Measurements from ENCODE around the gene MFGE8. TPM values are rescaled to one million over a fixed set of nuclear protein-coding genes. Genes with fewer than 3 reads are reported as not detected.

Gene MFGE8
- total RNA-seq, 1 experiment from 2014 or later: not detected

GRCh38 chr15:88912500-88912921 is 668 bp downstream of the MFGE8 start:
- Histone ChIP-seq H3K9me2 (replicated peaks; ENCODE audit: insufficient read depth, low read length) (no peaks in the 10 kb centered on the region), H3K27ac (ENCODE audit: low read length) (no peak overlapping the region), H3K4me2 (ENCODE audit: low read depth, low read length, poor library complexity, severe bottlenecking) (peak overlapping the region; percentile 85), H3K9ac (ENCODE audit: low read length) (peak overlapping the region; percentile 51; the same call in 1 of the 2 replicates), H3K4me3 (ENCODE audit: low read length) (peak overlapping the region; percentile 69), H3K9me3 (ENCODE audit: low read length) (no peaks in the 10 kb centered on the region), H4K20me1 (ENCODE audit: insufficient read depth, low read depth, low read length) (no peaks in the 10 kb centered on the region), H3K79me2 (ENCODE audit: low read length) (no peaks in the 10 kb centered on the region), H2AFZ (ENCODE audit: low read length) (peak overlapping the region; percentile 89; the same call in 1 of the 2 replicates), H3K27me3 (ENCODE audit: low read length) (no peaks in the 10 kb centered on the region), H3K36me3 (ENCODE audit: insufficient read depth, low read length) (no peaks in the 10 kb centered on the region), H3K4me1 (ENCODE audit: low read length) (peaks cover 13% of the 10 kb centered on the region)
- no peak for DNase-seq

- Histone ChIP-seq H3K27me3 (ENCODE audit: low read length) (no peaks in the 10 kb centered on the region), H2AFZ (ENCODE audit: low read length) (no peak overlapping the region), H3K9me3 (ENCODE audit: low read length) (no peaks in the 10 kb centered on the region), H3K27ac (ENCODE audit: low read length) (no peak overlapping the region), H3K9ac (ENCODE audit: low read length) (no peak overlapping the region), H3K36me3 (ENCODE audit: insufficient read depth, low read length) (no peaks in the 10 kb centered on the region), H4K20me1 (ENCODE audit: insufficient read depth, low read depth, low read length) (no peaks in the 10 kb centered on the region), H3K4me3 (ENCODE audit: low read length) (no peak overlapping the region), H3K79me2 (ENCODE audit: low read length) (no peaks in the 10 kb centered on the region), H3K9me2 (replicated peaks; ENCODE audit: insufficient read depth, low read length) (no peaks in the 10 kb centered on the region), H3K4me2 (ENCODE audit: low read depth, low read length, poor library complexity, severe bottlenecking) (no peak overlapping the region), H3K4me1 (ENCODE audit: low read length) (peaks cover 13% of the 10 kb centered on the region)
- DNase-seq: no peak
Observed at GRCh38 chr15:88911766-88912118, 1.4 kb downstream of the MFGE8 start.

- Histone ChIP-seq H3K9me3 (ENCODE audit: low read length) (no peaks in the 10 kb centered on the region), H4K20me1 (ENCODE audit: insufficient read depth, low read depth, low read length) (no peaks in the 10 kb centered on the region), H3K9ac (ENCODE audit: low read length) (no peak overlapping the region), H3K27ac (ENCODE audit: low read length) (no peak overlapping the region), H3K4me2 (ENCODE audit: low read depth, low read length, poor library complexity, severe bottlenecking) (no peak overlapping the region), H3K9me2 (replicated peaks; ENCODE audit: insufficient read depth, low read length) (no peaks in the 10 kb centered on the region), H3K27me3 (ENCODE audit: low read length) (no peaks in the 10 kb centered on the region), H3K4me3 (ENCODE audit: low read length) (no peak overlapping the region), H3K79me2 (ENCODE audit: low read length) (no peaks in the 10 kb centered on the region), H3K4me1 (ENCODE audit: low read length) (peaks cover 13% of the 10 kb centered on the region), H2AFZ (ENCODE audit: low read length) (no peak overlapping the region), H3K36me3 (ENCODE audit: insufficient read depth, low read length) (no peaks in the 10 kb centered on the region)
- DNase-seq: no peak
Observed at GRCh38 chr15:88909956-88910831, 3.0 kb downstream of the MFGE8 start.

- H3K27ac ChIP-seq (ENCODE audit: low read length): no peak overlapping the region
- peaks cover 13% of the 10 kb centered on the region for H3K4me1 ChIP-seq (ENCODE audit: low read length)
- no peaks in the 10 kb centered on the region for H4K20me1 ChIP-seq (ENCODE audit: insufficient read depth, low read depth, low read length)
- H3K9me3 ChIP-seq (ENCODE audit: low read length): no peaks in the 10 kb centered on the region
- H3K4me3 ChIP-seq (ENCODE audit: low read length): no peak overlapping the region
- no peaks in the 10 kb centered on the region for H3K27me3 ChIP-seq (ENCODE audit: low read length)
- no peak overlapping the region for H2AFZ ChIP-seq (ENCODE audit: low read length)
- H3K9ac ChIP-seq (ENCODE audit: low read length): no peak overlapping the region
- H3K79me2 ChIP-seq (ENCODE audit: low read length): no peaks in the 10 kb centered on the region
- DNase-seq: no peak
- H3K4me2 ChIP-seq (ENCODE audit: low read depth, low read length, poor library complexity, severe bottlenecking): no peak overlapping the region
- no peaks in the 10 kb centered on the region for H3K9me2 ChIP-seq (replicated peaks; ENCODE audit: insufficient read depth, low read length)
- no peaks in the 10 kb centered on the region for H3K36me3 ChIP-seq (ENCODE audit: insufficient read depth, low read length)
Observed at GRCh38 chr15:88908697-88909621, 4.2 kb downstream of the MFGE8 start.

GRCh38 chr15:88908123-88908522 is 5.1 kb downstream of the MFGE8 start:
- no peaks in the 10 kb centered on the region for H3K27me3 ChIP-seq (ENCODE audit: low read length)
- H3K4me3 ChIP-seq (ENCODE audit: low read length): no peak overlapping the region
- no peak overlapping the region for H3K9ac ChIP-seq (ENCODE audit: low read length)
- no peaks in the 10 kb centered on the region for H3K36me3 ChIP-seq (ENCODE audit: insufficient read depth, low read length)
- H3K79me2 ChIP-seq (ENCODE audit: low read length): no peaks in the 10 kb centered on the region
- H2AFZ ChIP-seq (ENCODE audit: low read length): no peak overlapping the region
- peaks cover 6% of the 10 kb centered on the region for H3K4me1 ChIP-seq (ENCODE audit: low read length)
- no peaks in the 10 kb centered on the region for H4K20me1 ChIP-seq (ENCODE audit: insufficient read depth, low read depth, low read length)
- no peaks in the 10 kb centered on the region for H3K9me3 ChIP-seq (ENCODE audit: low read length)
- no peaks in the 10 kb centered on the region for H3K9me2 ChIP-seq (replicated peaks; ENCODE audit: insufficient read depth, low read length)
- DNase-seq: no peak
- H3K4me2 ChIP-seq (ENCODE audit: low read depth, low read length, poor library complexity, severe bottlenecking): no peak overlapping the region
- no peak overlapping the region for H3K27ac ChIP-seq (ENCODE audit: low read length)

GRCh38 chr15:88907111-88907510 is 6.1 kb downstream of the MFGE8 start:
- Histone ChIP-seq H2AFZ (ENCODE audit: low read length) (no peak overlapping the region), H3K9me3 (ENCODE audit: low read length) (no peaks in the 10 kb centered on the region), H3K9me2 (replicated peaks; ENCODE audit: insufficient read depth, low read length) (no peaks in the 10 kb centered on the region), H3K4me1 (ENCODE audit: low read length) (no peaks in the 10 kb centered on the region), H3K36me3 (ENCODE audit: insufficient read depth, low read length) (no peaks in the 10 kb centered on the region), H3K4me2 (ENCODE audit: low read depth, low read length, poor library complexity, severe bottlenecking) (no peak overlapping the region), H4K20me1 (ENCODE audit: insufficient read depth, low read depth, low read length) (no peaks in the 10 kb centered on the region), H3K4me3 (ENCODE audit: low read length) (no peak overlapping the region), H3K9ac (ENCODE audit: low read length) (no peak overlapping the region), H3K79me2 (ENCODE audit: low read length) (no peaks in the 10 kb centered on the region), H3K27ac (ENCODE audit: low read length) (no peak overlapping the region), H3K27me3 (ENCODE audit: low read length) (no peaks in the 10 kb centered on the region)
- no peak for DNase-seq

GRCh38 chr15:88906551-88906950 is 6.6 kb downstream of the MFGE8 start:
- Histone ChIP-seq H3K9me3 (ENCODE audit: low read length) (no peaks in the 10 kb centered on the region), H3K4me1 (ENCODE audit: low read length) (no peaks in the 10 kb centered on the region), H3K79me2 (ENCODE audit: low read length) (no peaks in the 10 kb centered on the region), H3K4me2 (ENCODE audit: low read depth, low read length, poor library complexity, severe bottlenecking) (no peak overlapping the region), H3K36me3 (ENCODE audit: insufficient read depth, low read length) (no peaks in the 10 kb centered on the region), H4K20me1 (ENCODE audit: insufficient read depth, low read depth, low read length) (no peaks in the 10 kb centered on the region), H2AFZ (ENCODE audit: low read length) (no peak overlapping the region), H3K9ac (ENCODE audit: low read length) (no peak overlapping the region), H3K27ac (ENCODE audit: low read length) (no peak overlapping the region), H3K4me3 (ENCODE audit: low read length) (no peak overlapping the region), H3K9me2 (replicated peaks; ENCODE audit: insufficient read depth, low read length) (no peaks in the 10 kb centered on the region), H3K27me3 (ENCODE audit: low read length) (no peaks in the 10 kb centered on the region)
- no peak for DNase-seq

GRCh38 chr15:88906130-88906529 is 7.0 kb downstream of the MFGE8 start:
- H3K4me1 ChIP-seq (ENCODE audit: low read length): no peaks in the 10 kb centered on the region
- no peaks in the 10 kb centered on the region for H4K20me1 ChIP-seq (ENCODE audit: insufficient read depth, low read depth, low read length)
- H3K4me3 ChIP-seq (ENCODE audit: low read length): no peak overlapping the region
- H3K4me2 ChIP-seq (ENCODE audit: low read depth, low read length, poor library complexity, severe bottlenecking): no peak overlapping the region
- H3K27ac ChIP-seq (ENCODE audit: low read length): no peak overlapping the region
- H3K79me2 ChIP-seq (ENCODE audit: low read length): no peaks in the 10 kb centered on the region
- no peaks in the 10 kb centered on the region for H3K27me3 ChIP-seq (ENCODE audit: low read length)
- no peaks in the 10 kb centered on the region for H3K9me3 ChIP-seq (ENCODE audit: low read length)
- no peaks in the 10 kb centered on the region for H3K9me2 ChIP-seq (replicated peaks; ENCODE audit: insufficient read depth, low read length)
- DNase-seq: no peak
- H3K36me3 ChIP-seq (ENCODE audit: insufficient read depth, low read length): no peaks in the 10 kb centered on the region
- H2AFZ ChIP-seq (ENCODE audit: low read length): no peak overlapping the region
- no peak overlapping the region for H3K9ac ChIP-seq (ENCODE audit: low read length)
